NOMO-1 (cell line): ENCODE results near the gene HP.
"Not testable (repeated sequence)": the region's sequence is repeated elsewhere in the genome, so short reads cannot be mapped to it uniquely, and the experiment has no call there.

Experiments used
- DNase-seq, 2 experiments: peaks; one replicate each; lab custom pipeline; 2025; ENCODE audit not compliant: unreplicated experiment in 2 of 2; lab: John Stamatoyannopoulos, UW

The HP gene

GRCh38 chr16:72054254-72054847 lies at the start of gene HP:
HP (plus strand) TSS chr16:72054505; CDS start chr16:72054653, 148 bp downstream.
- DNase-seq, result peak; percentile 62 to 89

GRCh38 chr16:72008065-72008423 lies 46.3 kb upstream of the HP start:
- not testable (repeated sequence) for DNase-seq

- DNase-seq, result peak; percentile 97 to 98
These were observed 45.7 kb upstream of the HP start, which contains the start of gene DHODH for GRCh38 chr16:72008424-72009216. DHODH (plus strand) TSS chr16:72008744; CDS start chr16:72008765, 21 bp downstream.

GRCh38 chr16:72009779-72010178 lies 44.5 kb upstream of the HP start:
- no peak for DNase-seq

- DNase-seq, result no peak
These were observed 41.7 kb upstream of the HP start for GRCh38 chr16:72012607-72013006.

GRCh38 chr16:72013389-72013788 lies 40.9 kb upstream of the HP start:
- DNase-seq, result no peak

- DNase-seq, result no peak
These were observed 40.3 kb upstream of the HP start for GRCh38 chr16:72013888-72014581.

- DNase-seq, result no peak
These were observed 39.6 kb upstream of the HP start for GRCh38 chr16:72014675-72015074.

- DNase-seq, result no peak
These were observed 39.2 kb upstream of the HP start for GRCh38 chr16:72015124-72015523.

- no peak for DNase-seq
These were observed 35.8 kb upstream of the HP start for GRCh38 chr16:72018470-72018869.

GRCh38 chr16:72021043-72021442 lies 33.3 kb upstream of the HP start:
- DNase-seq, result no peak

GRCh38 chr16:72022127-72022526 lies 32.2 kb upstream of the HP start:
- no peak for DNase-seq

- no peak for DNase-seq
These were observed 30.3 kb upstream of the HP start for GRCh38 chr16:72023962-72024361.

GRCh38 chr16:72024862-72025382 lies 29.4 kb upstream of the HP start:
- DNase-seq, result no peak

GRCh38 chr16:72025404-72026114 lies 28.7 kb upstream of the HP start:
- DNase-seq, result no peak

GRCh38 chr16:72027669-72028378 lies 26.5 kb upstream of the HP start:
- no peak for DNase-seq

GRCh38 chr16:72029567-72030271 lies 24.6 kb upstream of the HP start:
- DNase-seq, result no peak

GRCh38 chr16:72033437-72033836 lies 20.9 kb upstream of the HP start:
- DNase-seq, result no peak

- DNase-seq, result no peak
These were observed 18.2 kb upstream of the HP start for GRCh38 chr16:72036098-72036497.
